NCI-H2171 (cell line): ENCODE results near the gene UBC.

ENCODE experiments used
- DNase-seq: peaks from one replicate; lab custom pipeline; 2025; lab: John Stamatoyannopoulos, UW

Gene UBC

DNA sequence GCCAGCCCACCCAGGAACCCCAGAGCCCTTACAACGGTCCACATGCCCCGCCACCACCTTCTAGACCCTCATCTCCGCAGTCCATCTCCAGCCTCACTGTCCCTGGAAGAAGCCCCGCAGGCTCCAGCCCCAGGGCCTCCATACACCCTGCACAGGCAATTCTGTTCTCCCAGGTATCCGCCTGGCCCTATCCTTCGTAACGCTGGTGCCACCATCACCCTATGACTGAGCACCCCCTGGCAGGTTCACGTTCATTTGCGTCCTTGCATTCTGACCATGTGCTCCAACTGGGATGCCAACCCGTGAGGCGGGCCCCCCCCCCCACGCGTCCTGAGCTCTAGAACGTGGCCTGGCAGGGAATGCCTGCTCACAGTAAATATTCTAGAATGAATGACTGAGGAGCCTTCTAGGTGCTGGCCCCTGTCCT is 50.1 kb downstream of the UBC start:
- DNase-seq: no peak

DNA sequence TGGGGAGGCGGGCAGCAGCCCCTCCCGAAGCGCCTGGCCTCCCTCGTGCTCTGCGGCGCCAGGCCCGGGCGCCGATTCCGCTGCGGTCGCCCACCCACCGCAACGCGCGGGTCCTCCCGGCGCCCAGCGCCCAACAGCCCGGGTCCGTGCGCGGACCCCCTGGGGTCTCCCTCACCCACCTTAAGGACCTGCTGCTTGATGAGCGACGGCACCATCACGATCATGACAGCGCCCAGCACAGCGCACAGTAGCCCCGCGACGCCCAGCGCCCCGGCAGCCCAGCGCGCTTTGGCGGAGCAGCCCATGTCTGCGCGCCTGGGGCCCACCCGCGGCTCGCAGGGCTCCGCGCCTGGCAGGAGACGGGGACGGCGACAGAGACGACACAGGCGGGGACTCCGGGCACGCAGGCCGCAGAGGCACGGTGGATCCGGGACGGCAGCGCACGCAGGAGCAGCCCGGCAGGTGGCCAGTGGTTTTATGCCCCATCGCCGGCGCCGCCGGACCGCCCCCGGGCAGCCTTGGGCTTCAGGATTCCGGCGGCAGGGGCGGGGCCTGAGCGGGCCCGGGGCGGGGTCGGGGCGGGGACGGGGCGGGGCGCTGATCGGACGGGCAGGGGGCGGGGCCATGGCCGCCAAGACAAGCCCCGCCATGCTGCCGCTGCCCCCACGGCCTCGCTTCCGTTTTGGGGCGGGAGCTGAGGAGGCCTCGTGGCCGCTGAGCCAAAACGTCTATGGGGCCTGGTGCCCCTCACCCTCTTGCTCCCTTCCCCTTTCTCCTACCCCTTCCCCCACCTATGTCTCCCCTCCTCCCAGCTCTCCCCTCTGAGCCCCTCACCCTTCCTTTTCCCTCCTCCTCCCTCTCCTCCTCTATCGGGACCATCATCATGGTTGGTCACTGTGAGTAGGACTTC is 50.8 kb downstream of the UBC start, which contains the start of gene SCARB1:
Gene SCARB1, minus strand, starts transcription at position 449 of the 910 bp plus-strand sequence. Its CDS starts 144 bp downstream, at position 305.
- DNase-seq: peak; percentile 74

DNA sequence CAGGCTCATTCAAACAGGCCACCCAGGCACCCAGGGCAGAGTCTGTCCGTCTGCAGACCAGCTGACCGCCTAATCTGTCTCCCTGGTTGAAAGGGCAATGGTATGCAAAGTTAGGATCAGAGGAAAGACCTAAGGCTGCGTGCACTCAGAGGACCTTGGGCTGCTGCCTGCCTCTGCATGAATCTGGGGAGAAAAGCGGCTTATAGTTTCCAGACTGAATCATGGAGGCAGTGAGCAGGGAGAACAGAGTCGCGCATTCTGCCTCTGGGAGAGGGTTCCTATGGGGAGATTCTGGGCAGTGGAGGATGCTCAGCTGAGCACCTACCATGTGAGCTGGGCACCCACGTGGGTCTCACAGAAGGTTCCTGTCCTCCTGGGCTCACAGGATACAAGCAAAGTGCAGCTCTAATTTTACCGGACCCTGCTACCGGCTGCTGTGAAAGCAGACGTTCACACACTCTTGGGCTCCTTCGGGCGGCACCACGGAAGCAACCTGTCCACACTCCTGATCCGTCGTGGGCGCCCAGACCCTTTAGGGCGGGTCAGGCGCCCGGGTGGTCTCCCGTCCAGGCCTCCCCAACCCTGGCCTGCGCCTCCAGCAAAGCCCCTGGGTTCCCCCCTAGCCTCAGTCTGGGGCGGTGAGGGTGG is 51.6 kb downstream of the UBC start:
- DNase-seq: no peak

DNA sequence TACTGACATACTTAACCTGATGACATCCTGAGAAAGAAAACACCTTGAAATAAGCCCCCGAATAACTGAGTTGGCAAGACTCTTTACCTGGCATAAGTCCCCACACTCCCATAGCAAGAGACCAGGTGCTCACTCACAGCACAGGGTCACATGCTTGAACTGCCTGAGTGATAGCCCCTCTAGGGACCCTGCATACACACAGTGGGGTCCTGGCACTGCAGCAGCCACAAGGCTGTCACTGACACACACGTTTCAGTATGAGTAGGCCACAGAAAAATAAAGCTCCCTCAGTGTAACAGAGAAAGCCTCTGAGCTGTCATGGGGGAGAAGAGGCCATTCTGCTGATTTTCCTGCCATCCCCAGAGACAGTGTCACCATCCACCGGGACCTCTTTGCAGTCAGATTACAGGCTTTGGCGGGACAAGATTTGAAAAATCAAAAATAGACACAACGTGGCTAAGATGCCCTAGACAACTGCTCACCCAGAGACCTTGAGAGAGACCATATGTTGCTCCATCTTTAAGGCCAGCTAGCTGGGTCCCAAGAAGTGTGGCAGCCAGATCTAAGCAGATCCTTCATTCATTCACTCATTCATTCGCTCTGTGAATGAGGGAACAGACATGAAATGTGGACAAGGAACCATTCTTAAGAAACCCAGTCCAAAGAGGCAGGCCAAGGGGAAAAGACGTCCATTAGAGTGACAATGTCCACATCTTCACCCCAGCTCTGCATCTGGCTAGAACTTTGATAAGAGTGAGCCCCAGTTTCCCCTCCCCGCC is 52.4 kb downstream of the UBC start:
- DNase-seq: no peak
